ENCODE data around the gene DHDH. TPM values are rescaled to one million over a fixed set of nuclear protein-coding genes. Genes with fewer than 3 reads are reported as not detected.

DHDH gene
- total RNA-seq, 1 donor from 2014 or later, result not detected

- no peak for DNase-seq (ENCODE audit: low read depth, low spot score)
These were observed 33.2 kb downstream of the DHDH start for GRCh38 chr19:48966541-48967345.

- no peak for DNase-seq (ENCODE audit: low read depth, low spot score)
These were observed 34.1 kb downstream of the DHDH start for GRCh38 chr19:48967346-48968178.

GRCh38 chr19:48968179-48968661, 34.7 kb downstream of the DHDH start:
- no peak for DNase-seq (ENCODE audit: low read depth, low spot score)

GRCh38 chr19:48968813-48969218, 35.3 kb downstream of the DHDH start:
- DNase-seq (ENCODE audit: low read depth, low spot score), result no peak

- no peak for DNase-seq (ENCODE audit: low read depth, low spot score)
These were observed 36.0 kb downstream of the DHDH start for GRCh38 chr19:48969276-48970138.

GRCh38 chr19:48970139-48970766, 36.8 kb downstream of the DHDH start:
- DNase-seq (ENCODE audit: low read depth, low spot score), result no peak

- no peak for DNase-seq (ENCODE audit: low read depth, low spot score)
These were observed 37.5 kb downstream of the DHDH start for GRCh38 chr19:48970923-48971395.

GRCh38 chr19:48975947-48976847, 42.7 kb downstream of the DHDH start:
- DNase-seq (ENCODE audit: low read depth, low spot score), result no peak

GRCh38 chr19:48977061-48977460, 43.6 kb downstream of the DHDH start:
- no peak for DNase-seq (ENCODE audit: low read depth, low spot score)

GRCh38 chr19:48982280-48982679, 48.8 kb downstream of the DHDH start:
- no peak for DNase-seq (ENCODE audit: low read depth, low spot score)

GRCh38 chr19:48985711-48986110, 52.2 kb downstream of the DHDH start:
- DNase-seq (ENCODE audit: low read depth, low spot score), result no peak

GRCh38 chr19:48986211-48986610, 52.7 kb downstream of the DHDH start:
- no peak for DNase-seq (ENCODE audit: low read depth, low spot score)

GRCh38 chr19:48987323-48987722, 53.8 kb downstream of the DHDH start:
- no peak for DNase-seq (ENCODE audit: low read depth, low spot score)

GRCh38 chr19:48988286-48988685, 54.8 kb downstream of the DHDH start:
- DNase-seq (ENCODE audit: low read depth, low spot score), result no peak

- DNase-seq (ENCODE audit: low read depth, low spot score), result no peak
These were observed 55.4 kb downstream of the DHDH start for GRCh38 chr19:48988860-48989259.

- no peak for DNase-seq (ENCODE audit: low read depth, low spot score)
These were observed 56.3 kb downstream of the DHDH start for GRCh38 chr19:48989701-48990291.

GRCh38 chr19:48990400-48990799, 56.9 kb downstream of the DHDH start:
- DNase-seq (ENCODE audit: low read depth, low spot score), result no peak

- DNase-seq (ENCODE audit: low read depth, low spot score), result no peak
These were observed 57.6 kb downstream of the DHDH start for GRCh38 chr19:48991011-48991609.
